GM19438 (cell line): ENCODE data around the gene DNAJC18.
A peak's percentile ranks its signal among the peaks of the same experiment; 100 is the strongest.
"Not testable (repeated sequence)": the region's sequence is repeated elsewhere in the genome, so short reads cannot be mapped to it uniquely, and the experiment has no call there.

Source experiments
- ATAC-seq: cut with Tn5 transposase; IDR thresholded peaks from one replicate; pipeline ENCODE4 v1.9.1; 2021; ENCODE audit warnings: low read depth; ENCODE audit not compliant: unreplicated experiment

The DNAJC18 gene

GRCh38 chr5:139461698-139462097, 22.4 kb upstream of the DNAJC18 start:
- ATAC-seq, result no peak

GRCh38 chr5:139461176-139461575, 21.9 kb upstream of the DNAJC18 start:
- ATAC-seq, result no peak

DNA sequence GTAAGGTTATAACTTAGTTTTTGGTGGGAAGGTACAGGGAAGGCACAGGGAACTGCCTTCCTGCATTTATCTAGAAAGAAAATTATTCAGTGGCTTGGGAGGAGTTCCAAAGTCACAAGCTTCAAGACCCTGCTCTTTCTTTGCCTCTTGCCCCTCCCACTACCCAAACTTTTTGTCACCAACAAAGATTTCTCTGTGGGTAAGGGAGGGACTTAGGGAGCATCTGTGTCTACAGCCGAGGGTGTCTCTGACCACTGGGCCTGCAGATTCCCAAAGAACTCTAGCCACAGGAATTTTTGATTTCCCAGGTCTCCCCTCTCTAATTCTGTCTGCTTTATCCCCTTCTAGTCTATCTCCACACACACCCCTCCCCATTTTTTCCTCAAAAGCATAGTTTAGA, 21.1 kb upstream of the DNAJC18 start:
- no peak for ATAC-seq

DNA sequence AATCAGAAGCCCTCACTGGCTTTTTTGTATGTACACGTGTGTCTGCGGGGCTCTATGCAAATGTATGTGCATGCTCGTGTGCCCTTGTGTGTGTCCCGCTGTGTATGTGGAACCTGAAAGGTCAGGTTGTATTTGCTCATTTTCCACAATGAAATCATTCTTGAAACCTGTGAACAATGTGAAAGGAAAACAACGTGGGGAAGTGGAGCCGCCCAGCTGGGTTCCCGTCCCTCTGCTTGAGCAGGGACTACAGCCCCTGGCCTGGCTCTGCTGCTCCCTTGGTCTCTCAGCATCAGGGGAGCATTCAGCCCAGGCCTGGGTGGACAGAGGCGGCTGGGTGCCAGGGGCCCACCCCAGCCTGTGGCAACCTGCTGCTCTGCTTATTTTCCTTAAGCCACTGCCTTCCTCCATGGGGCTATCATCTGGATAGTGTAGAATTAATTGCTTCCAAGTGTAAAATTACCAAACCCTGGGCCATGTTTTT, 20.2 kb upstream of the DNAJC18 start:
- ATAC-seq, result peak; percentile 47

GRCh38 chr5:139458580-139459407, 19.5 kb upstream of the DNAJC18 start:
- ATAC-seq, result peak; percentile 51

DNA sequence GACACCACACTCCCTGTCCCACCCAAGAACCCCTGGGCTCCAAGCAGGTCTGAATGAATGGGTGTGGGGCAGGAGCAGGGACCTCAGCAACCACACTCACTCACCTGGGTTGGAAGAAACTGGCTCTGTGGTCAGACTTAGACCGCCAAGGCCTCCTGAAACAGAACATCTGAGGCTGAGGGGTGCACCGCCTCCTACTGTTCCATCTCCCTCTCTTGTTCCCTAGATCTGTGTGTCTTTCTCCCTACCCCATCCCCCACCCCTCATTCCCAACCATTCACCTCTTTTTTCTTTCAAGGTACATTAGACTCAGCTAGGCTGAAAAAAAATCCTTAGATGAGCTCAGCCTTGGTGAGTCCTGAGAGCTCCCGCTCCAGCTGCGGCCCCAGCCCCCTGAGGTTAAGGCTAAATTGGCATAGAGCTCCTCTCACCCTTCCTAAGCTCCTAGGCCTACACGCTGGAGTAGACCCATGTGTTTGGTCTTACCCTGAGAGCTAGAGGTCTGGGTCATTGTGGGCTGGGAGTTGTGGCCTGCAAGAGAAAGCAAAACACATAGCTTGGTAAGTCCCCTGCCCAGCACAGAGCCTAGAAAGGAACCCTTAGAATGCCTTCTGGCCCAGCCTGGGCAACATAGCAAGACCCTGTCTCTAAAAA, 18.5 kb upstream of the DNAJC18 start:
- no peak for ATAC-seq

- no peak for ATAC-seq
Observed at GRCh38 chr5:139457241-139457640, 17.9 kb upstream of the DNAJC18 start.

GRCh38 chr5:139456776-139457175, 17.5 kb upstream of the DNAJC18 start:
- no peak for ATAC-seq

- no peak for ATAC-seq
Observed at GRCh38 chr5:139454568-139455290, 15.4 kb upstream of the DNAJC18 start.

- no peak for ATAC-seq
Observed at GRCh38 chr5:139453683-139454567, 14.6 kb upstream of the DNAJC18 start.

DNA sequence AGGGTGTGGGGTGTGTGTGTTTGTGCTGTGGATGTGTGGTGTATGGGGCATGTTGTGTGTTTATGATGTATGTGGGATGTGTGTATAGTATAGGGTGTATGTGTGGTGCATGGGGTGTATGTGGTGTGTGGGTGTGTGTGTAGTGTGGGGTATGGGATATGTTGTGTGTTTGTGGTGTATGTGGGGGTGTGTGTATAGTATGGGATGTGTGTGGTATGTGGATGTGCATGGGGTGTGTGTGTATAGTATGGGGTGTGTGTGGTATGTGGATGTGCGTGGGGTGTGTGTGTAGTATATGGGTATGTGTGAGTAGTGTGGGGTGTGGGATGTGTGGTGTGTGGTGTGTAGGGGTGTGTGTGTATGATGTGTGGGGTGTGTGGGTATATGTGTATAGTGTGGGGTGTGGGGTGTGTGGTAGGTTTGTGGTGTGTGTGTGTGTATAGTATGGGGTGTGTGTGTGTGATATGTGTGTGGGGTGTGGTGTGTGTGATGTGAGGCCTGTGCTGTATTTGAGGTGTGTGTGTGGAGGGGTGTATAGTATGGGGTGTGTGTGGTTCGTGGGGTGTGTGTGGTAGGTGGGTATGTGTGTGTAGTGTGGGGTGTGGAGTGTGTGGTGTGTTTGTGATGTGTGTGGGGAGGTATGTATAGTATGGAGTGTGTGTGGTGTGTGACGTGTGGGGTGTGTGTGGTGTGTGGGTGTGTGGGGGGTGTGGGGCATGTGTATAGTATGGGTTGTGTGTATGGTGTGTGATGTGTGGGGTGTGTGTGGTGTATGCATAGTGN, 12.7 kb upstream of the DNAJC18 start:
- ATAC-seq, result no peak

GRCh38 chr5:139451176-139451575, 11.9 kb upstream of the DNAJC18 start:
- ATAC-seq, result no peak

DNA sequence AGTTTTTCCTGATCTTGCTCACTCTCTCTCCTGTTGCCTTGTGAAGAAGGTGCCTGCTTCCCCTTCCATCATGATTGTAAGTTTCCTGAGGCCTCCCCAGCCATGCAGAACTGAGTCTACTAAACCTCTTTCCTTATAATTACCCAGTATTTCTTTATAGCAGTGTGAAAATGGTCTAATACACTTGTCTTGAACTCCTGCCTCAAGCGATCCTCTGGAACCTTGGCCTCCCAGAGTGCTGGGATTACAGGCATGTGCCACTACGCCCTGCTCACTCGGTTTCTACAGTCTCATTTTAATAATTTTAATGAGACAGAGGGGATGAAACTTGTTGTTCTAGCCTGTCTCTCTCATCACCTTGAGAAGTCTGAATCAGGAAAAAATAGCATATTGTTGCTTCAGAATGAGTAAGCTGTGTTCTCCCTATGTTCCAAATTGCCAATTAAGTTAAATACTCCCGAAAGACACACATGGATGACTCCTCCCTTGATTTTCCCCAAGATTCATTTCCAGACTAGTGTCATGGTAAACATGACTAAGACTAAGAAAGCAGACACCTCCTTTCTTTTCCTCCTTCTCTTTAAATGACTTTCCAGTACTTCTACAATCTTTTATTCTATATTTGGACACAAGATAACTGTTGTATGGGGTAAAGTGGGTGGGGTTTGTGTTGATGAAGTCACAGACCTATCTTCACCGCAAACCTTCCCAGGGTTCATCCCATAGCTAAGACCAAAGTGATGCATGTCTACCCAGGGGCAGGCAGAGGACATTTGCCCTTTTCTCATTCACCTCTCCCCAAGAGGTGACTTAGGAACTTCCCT, 7.8 kb upstream of the DNAJC18 start:
- no peak for ATAC-seq

DNA sequence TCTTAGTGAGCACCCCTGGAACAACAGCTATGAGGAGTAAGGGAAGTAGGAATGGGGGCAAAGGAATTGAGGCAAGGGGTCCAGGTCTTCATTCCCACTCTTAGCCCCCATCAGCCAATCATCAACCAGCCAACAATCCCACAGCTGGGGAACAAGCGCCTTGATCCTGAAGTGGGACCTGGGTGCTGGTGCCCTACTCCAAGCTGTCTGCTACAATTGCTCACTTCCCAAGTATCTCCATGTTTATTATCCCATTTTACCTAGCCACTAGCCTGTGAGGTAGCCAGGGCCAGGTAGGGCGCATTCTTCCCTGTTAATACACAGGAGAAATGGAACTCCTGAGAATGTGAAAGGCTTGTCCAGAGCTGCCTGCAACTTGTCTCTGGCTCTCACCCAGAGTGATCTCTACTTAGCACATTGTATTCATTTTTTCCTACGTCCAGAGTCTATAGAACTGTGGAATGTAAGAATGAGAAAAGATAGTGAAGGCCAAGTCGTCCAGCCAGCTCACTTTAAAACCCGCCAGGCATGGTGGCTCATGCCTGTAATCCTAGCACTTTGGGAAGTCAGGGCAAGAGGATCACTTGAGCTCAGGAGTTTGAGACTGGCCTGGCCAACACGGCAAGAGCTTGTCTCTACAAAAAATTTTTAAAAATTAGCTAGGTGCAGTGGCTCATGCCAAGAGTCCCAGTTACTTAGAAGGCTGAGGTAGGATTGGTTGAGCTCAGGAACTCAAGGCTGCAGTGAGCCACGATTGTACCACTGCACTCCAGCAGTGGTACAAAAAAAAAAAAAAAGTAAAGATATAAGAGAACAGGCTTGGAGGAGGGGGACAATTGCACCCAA, 6.2 kb upstream of the DNAJC18 start:
- no peak for ATAC-seq

- ATAC-seq, result no peak
Observed at GRCh38 chr5:139443831-139444453, 4.6 kb upstream of the DNAJC18 start.

GRCh38 chr5:139440416-139440815, 1.1 kb upstream of the DNAJC18 start:
- not testable (repeated sequence) for ATAC-seq

GRCh38 chr5:139438707-139439012, 665 bp downstream of the DNAJC18 start:
- ATAC-seq, result no peak

DNA sequence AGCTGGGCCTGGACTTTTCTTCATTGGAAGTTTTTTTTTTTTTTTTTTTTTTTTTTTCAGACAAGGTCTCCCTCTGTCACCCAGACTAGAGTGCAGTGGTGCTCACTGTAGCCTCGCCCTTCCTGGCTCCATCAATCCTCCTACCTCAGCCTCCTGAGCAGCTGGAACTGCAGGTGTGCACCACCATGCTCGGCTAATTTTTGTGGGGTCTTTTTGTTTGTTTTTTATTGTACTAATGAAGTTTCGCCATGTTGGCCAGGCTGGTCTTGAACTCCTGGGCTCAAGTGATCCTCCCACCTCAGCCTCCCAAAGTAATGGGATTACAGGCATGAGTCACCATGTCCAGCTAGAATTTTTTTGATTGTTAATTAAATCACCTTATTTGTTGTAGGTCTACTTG, 3.6 kb downstream of the DNAJC18 start:
- ATAC-seq, result no peak
